Stimulated activated CD4-positive, alpha-beta T cell treated with anti-CD3 and anti-CD28 coated beads, TNF-alpha, amount 100 ng/mL, for 1 hour (primary cell): ENCODE data around the gene NPHP3.
"Not testable (repeated sequence)": the region's sequence is repeated elsewhere in the genome, so short reads cannot be mapped to it uniquely, and the experiment has no call there.

ENCODE experiments used
- DNase-seq, 3 donors: peaks; one replicate each; pipeline ENCODE4 v3.0.0-alpha.2; 2020; ENCODE audit warnings: low read depth in 3 of 3, low spot score in 1 of 3

Gene NPHP3

GRCh38 chr3:132722165-132723023, at the start of gene NPHP3:
TSS of gene NPHP3 (minus strand) at chr3:132722409. CDS start at chr3:132722355, 54 bp downstream.
- DNase-seq = peak; percentile 97 to 99 (median 97)

GRCh38 chr3:132758740-132759139, 36.5 kb upstream of the NPHP3 start:
- no peak for DNase-seq

GRCh38 chr3:132756108-132756650, 34.0 kb upstream of the NPHP3 start:
- DNase-seq = no peak

- no peak for DNase-seq
Measured at GRCh38 chr3:132753946-132754345, 31.7 kb upstream of the NPHP3 start.

- no peak for DNase-seq
Measured at GRCh38 chr3:132749786-132750185, 27.6 kb upstream of the NPHP3 start.

- not testable (repeated sequence) for DNase-seq
Measured at GRCh38 chr3:132746720-132747119, 24.5 kb upstream of the NPHP3 start.

- no peak for DNase-seq
Measured at GRCh38 chr3:132738314-132738713, 16.1 kb upstream of the NPHP3 start.

- DNase-seq = no peak
Measured at GRCh38 chr3:132735589-132735988, 13.4 kb upstream of the NPHP3 start.

GRCh38 chr3:132730891-132731580, 8.8 kb upstream of the NPHP3 start:
- no peak for DNase-seq

- no peak for DNase-seq
Measured at GRCh38 chr3:132726341-132726823, 4.2 kb upstream of the NPHP3 start.

- no peak for DNase-seq
Measured at GRCh38 chr3:132723024-132723950, 1.1 kb upstream of the NPHP3 start.

- DNase-seq = no peak
Measured at GRCh38 chr3:132721479-132722164, 587 bp downstream of the NPHP3 start.

GRCh38 chr3:132720228-132720627, 2.0 kb downstream of the NPHP3 start:
- DNase-seq = no peak

GRCh38 chr3:132716372-132716771, 5.8 kb downstream of the NPHP3 start:
- DNase-seq = no peak

- DNase-seq = no peak
Measured at GRCh38 chr3:132713977-132714727, 8.1 kb downstream of the NPHP3 start.

GRCh38 chr3:132710311-132710710, 11.9 kb downstream of the NPHP3 start:
- DNase-seq = no peak

GRCh38 chr3:132709761-132710160, 12.4 kb downstream of the NPHP3 start:
- DNase-seq = no peak

GRCh38 chr3:132703733-132704132, 18.5 kb downstream of the NPHP3 start:
- no peak for DNase-seq

- DNase-seq = no peak
Measured at GRCh38 chr3:132695422-132695821, 26.8 kb downstream of the NPHP3 start.

GRCh38 chr3:132694991-132695390, 27.2 kb downstream of the NPHP3 start:
- no peak for DNase-seq
